ENCODE measurements around the gene MPRIP. TPM values are rescaled to one million over a fixed set of nuclear protein-coding genes. Genes with fewer than 3 reads are reported as not detected.

Gene MPRIP
- total and polyA plus RNA-seq, 2 of the 13 experiments (the other 11 are each of a cell fraction or from before 2014, with no cell fraction given), result 50.2 to 52.4 TPM

- POLR2A ChIA-PET, result no interaction called here
- H3K4me1 ChIP-seq (ENCODE audit: insufficient read depth, low read length), result peaks cover 7% of the 10 kb centered on the region
- FAIRE-seq (no peak), ATAC-seq (peak; percentile 20; the same call in 1 of the 3 replicates), DNase-seq (ENCODE audit: low spot score) (no peak)
- CTCF ChIA-PET (ENCODE audit: low intra/inter-chr PET ratio, low total read pairs), result no interaction called here
- H3K27me3 ChIP-seq (ENCODE audit: control insufficient read depth in 1 of 2, insufficient read depth in 2 of 2, low read length in 2 of 2), result no peaks in the 10 kb centered on the region
- TF ChIP-seq, protein P1, sequence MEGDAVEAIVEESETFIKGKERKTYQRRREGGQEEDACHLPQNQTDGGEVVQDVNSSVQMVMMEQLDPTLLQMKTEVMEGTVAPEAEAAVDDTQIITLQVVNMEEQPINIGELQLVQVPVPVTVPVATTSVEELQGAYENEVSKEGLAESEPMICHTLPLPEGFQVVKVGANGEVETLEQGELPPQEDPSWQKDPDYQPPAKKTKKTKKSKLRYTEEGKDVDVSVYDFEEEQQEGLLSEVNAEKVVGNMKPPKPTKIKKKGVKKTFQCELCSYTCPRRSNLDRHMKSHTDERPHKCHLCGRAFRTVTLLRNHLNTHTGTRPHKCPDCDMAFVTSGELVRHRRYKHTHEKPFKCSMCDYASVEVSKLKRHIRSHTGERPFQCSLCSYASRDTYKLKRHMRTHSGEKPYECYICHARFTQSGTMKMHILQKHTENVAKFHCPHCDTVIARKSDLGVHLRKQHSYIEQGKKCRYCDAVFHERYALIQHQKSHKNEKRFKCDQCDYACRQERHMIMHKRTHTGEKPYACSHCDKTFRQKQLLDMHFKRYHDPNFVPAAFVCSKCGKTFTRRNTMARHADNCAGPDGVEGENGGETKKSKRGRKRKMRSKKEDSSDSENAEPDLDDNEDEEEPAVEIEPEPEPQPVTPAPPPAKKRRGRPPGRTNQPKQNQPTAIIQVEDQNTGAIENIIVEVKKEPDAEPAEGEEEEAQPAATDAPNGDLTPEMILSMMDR (CRISPR knock-in tag; IDR thresholded peaks at IDR 0.05), result peak; percentile 21; the same call in 1 of the 2 replicates
- TF ChIP-seq ZNF569 (CRISPR knock-in tag; IDR thresholded peaks at IDR 0.05; ENCODE audit: borderline replicate concordance) (no peak), ZNF644 (CRISPR knock-in tag; IDR thresholded peaks at IDR 0.05; ENCODE audit: low read depth) (no peak), STAG1 (CRISPR knock-in tag; IDR thresholded peaks at IDR 0.05) (peak; percentile 20; the same call in 1 of the 2 replicates)
- H3K36me3 ChIP-seq (replicated peaks in 1 of 2; ENCODE audit: control insufficient read depth in 1 of 2, insufficient read depth in 2 of 2, low read length in 2 of 2), result no peaks in the 10 kb centered on the region
- intact Hi-C loops (cut with micrococcal nuclease; ENCODE audit: unreplicated experiment), result no loop called here
- no peak overlapping the region for H3K4me2 ChIP-seq (ENCODE audit: low read depth, low read length)
- no peaks in the 10 kb centered on the region for H3K79me2 ChIP-seq (ENCODE audit: insufficient read depth, low read length)
- in situ Hi-C loops (cut with HindIII; ENCODE audit: extremely low pct_ligation_motif_present, low pct_unique_long_range_greater_than_20kb), result no loop called here
- no peak overlapping the region for H3K27ac ChIP-seq (ENCODE audit: extremely low read length, insufficient read depth, low read length)
- WGBS (ENCODE audit: low lambda C conversion rate), result 98% methylated on average over 6 of the region's 8 CpGs
- H3K9me3 ChIP-seq (ENCODE audit: low read length), result no peaks in the 10 kb centered on the region
- H4K20me1 ChIP-seq (ENCODE audit: insufficient read depth, low read length), result no peaks in the 10 kb centered on the region
- H3K4me3 ChIP-seq (replicated peaks in 1 of 3; ENCODE audit: insufficient read depth in 1 of 3, low read depth in 2 of 3, low read length in 3 of 3), result no peak overlapping the region
- H3K9ac ChIP-seq (ENCODE audit: insufficient read depth, low read depth, low read length), result no peak overlapping the region
- H2AFZ ChIP-seq (ENCODE audit: low read length), result no peak overlapping the region
- BruUV-seq (replicated peaks), result no TSS peak
Observed at GRCh38 chr17:17108451-17109049, 66.3 kb downstream of the MPRIP start.

- H3K36me3 ChIP-seq (replicated peaks in 1 of 2; ENCODE audit: control insufficient read depth in 1 of 2, insufficient read depth in 2 of 2, low read length in 2 of 2), result no peaks in the 10 kb centered on the region
- in situ Hi-C loops (cut with HindIII; ENCODE audit: extremely low pct_ligation_motif_present, low pct_unique_long_range_greater_than_20kb), result no loop called here
- ATAC-seq (no peak), FAIRE-seq (no peak), DNase-seq (ENCODE audit: low spot score) (no peak)
- H3K79me2 ChIP-seq (ENCODE audit: insufficient read depth, low read length), result no peaks in the 10 kb centered on the region
- 87% methylated on average over 4 of the region's 4 CpGs for WGBS (ENCODE audit: low lambda C conversion rate)
- no peaks in the 10 kb centered on the region for H3K9me3 ChIP-seq (ENCODE audit: low read length)
- no peak overlapping the region for H3K9ac ChIP-seq (ENCODE audit: insufficient read depth, low read depth, low read length)
- H3K4me3 ChIP-seq (replicated peaks in 1 of 3; ENCODE audit: insufficient read depth in 1 of 3, low read depth in 2 of 3, low read length in 3 of 3), result no peak overlapping the region
- TF ChIP-seq MYC (CRISPR knock-in tag; IDR thresholded peaks at IDR 0.05; ENCODE audit: borderline replicate concordance) (no peak), ZNF160 (CRISPR knock-in tag; IDR thresholded peaks at IDR 0.05) (no peak), ZKSCAN8 (CRISPR knock-in tag; IDR thresholded peaks at IDR 0.05; ENCODE audit: borderline replicate concordance) (no peak), HMG20A (CRISPR knock-in tag; IDR thresholded peaks at IDR 0.05; ENCODE audit: borderline replicate concordance) (no peak), TARDBP (CRISPR knock-in tag; IDR thresholded peaks at IDR 0.05) (no peak)
- no TSS peak for BruUV-seq (replicated peaks)
- no peaks in the 10 kb centered on the region for H3K27me3 ChIP-seq (ENCODE audit: control insufficient read depth in 1 of 2, insufficient read depth in 2 of 2, low read length in 2 of 2)
- CTCF ChIA-PET (ENCODE audit: low intra/inter-chr PET ratio, low total read pairs), result no interaction called here
- intact Hi-C loops (cut with micrococcal nuclease; ENCODE audit: unreplicated experiment), result no loop called here
- no peaks in the 10 kb centered on the region for H4K20me1 ChIP-seq (ENCODE audit: insufficient read depth, low read length)
- POLR2A ChIA-PET, result no interaction called here
- H3K4me1 ChIP-seq (ENCODE audit: insufficient read depth, low read length), result no peaks in the 10 kb centered on the region
- no peak overlapping the region for H3K27ac ChIP-seq (ENCODE audit: extremely low read length, insufficient read depth, low read length)
- H2AFZ ChIP-seq (ENCODE audit: low read length), result no peak overlapping the region
- no peak overlapping the region for H3K4me2 ChIP-seq (ENCODE audit: low read depth, low read length)
Observed at GRCh38 chr17:17109256-17109655, 67.0 kb downstream of the MPRIP start.
